Vein endothelial cell (primary cell): ENCODE measurements around the gene AGPAT3. TPM values are rescaled to one million over a fixed set of nuclear protein-coding genes. Genes with fewer than 3 reads are reported as not detected.

Experiments
- small RNA-seq: library from RNA; depleted of rRNA; stranded (forward); fragments of <200 nt; gene quantifications from one replicate; pipeline ENCODE3, GENCODE V24; 2012
- total RNA-seq: library from RNA; depleted of rRNA; stranded (reverse); fragments of >200 nt; gene quantifications from 2 replicates; pipeline ENCODE4 v1.2.3, GENCODE V29; 2012

Gene AGPAT3
- total RNA-seq, result 50.5 and 60.4 TPM in 2 replicates

GRCh38 chr21:43864962-43865539 lies at the start of gene AGPAT3:
AGPAT3 (plus strand) TSS chr21:43865223; CDS start chr21:43959682, 94,459 bp downstream.

GRCh38 chr21:44011579-44012473 lies 146.8 kb downstream of the AGPAT3 start, which contains the start of gene TRAPPC10:
TRAPPC10 (plus strand) TSS chr21:44012309; CDS start chr21:44012494, 185 bp downstream.

Small RNA genes lying within 50 kb of the gene (small RNA-seq; reads per million reads assigned to genes)
- gene RNU6-1150P (not detected), gene RNU6-859P (not detected)

Other genes with a start within 250 kb of the AGPAT3 start
- 1.1 and 2.0 TPM in 2 replicates for gene HSF2BP, start 205.7 kb upstream of the AGPAT3 start, total RNA-seq
- 48.1 and 55.9 TPM in 2 replicates for gene RRP1B, start 205.7 kb upstream of the AGPAT3 start, total RNA-seq
- gene PDXK, start 146.1 kb upstream of the AGPAT3 start, total RNA-seq, result 39.2 and 51.7 TPM in 2 replicates
- 17.8 and 19.3 TPM in 2 replicates for gene CSTB, start 88.9 kb upstream of the AGPAT3 start, total RNA-seq
- gene RRP1, start 75.6 kb upstream of the AGPAT3 start, total RNA-seq, result 21.9 and 37.4 TPM in 2 replicates
- 30.8 and 31.7 TPM in 2 replicates for gene TRAPPC10, start 147.1 kb downstream of the AGPAT3 start, total RNA-seq
- 4.9 and 26.2 TPM in 2 replicates for gene PWP2, start 242.2 kb downstream of the AGPAT3 start, total RNA-seq